Progenitor cell of endocrine pancreas (in vitro differentiated cells): ENCODE results near the gene ZSWIM3. TPM values are rescaled to one million over a fixed set of nuclear protein-coding genes. Genes with fewer than 3 reads are reported as not detected.
A peak's percentile ranks its signal among the peaks of the same experiment; 100 is the strongest.

Experiments
- DNase-seq: peaks from one replicate; pipeline ENCODE4 v3.0.0; 2021; ENCODE audit warnings: low spot score; ENCODE audit not compliant: unreplicated experiment
- H3K27ac Mint-ChIP-seq: 2 replicates; pipeline ENCODE4 v1.8.0; 2021; ENCODE audit warnings: mild to moderate bottlenecking, moderate library complexity, mixed read lengths
- H3K27me3 Mint-ChIP-seq: 2 replicates; pipeline ENCODE4 v1.8.0; 2021; ENCODE audit warnings: mixed read lengths
- H3K36me3 Mint-ChIP-seq: 2 replicates; pipeline ENCODE4 v1.8.0; 2022; ENCODE audit warnings: mixed read lengths; ENCODE audit not compliant: insufficient read depth
- H3K4me1 Mint-ChIP-seq: 2 replicates; pipeline ENCODE4 v1.8.0; 2021; ENCODE audit warnings: low read depth, mixed read lengths
- H3K4me3 Mint-ChIP-seq: 2 replicates; pipeline ENCODE4 v1.8.0; 2021; ENCODE audit warnings: low read depth, mild to moderate bottlenecking, moderate library complexity, mixed read lengths
- H3K9me3 Mint-ChIP-seq: 2 replicates; pipeline ENCODE4 v1.8.0; 2021; ENCODE audit warnings: low read depth, mixed read lengths
- CTCF ChIP-seq: fragments of 200-600 bp; sonication (generic); IDR thresholded peaks from one replicate; pipeline ENCODE4 v1.5.0; 2021; ENCODE audit warnings: antibody characterized with exemption, mild to moderate bottlenecking; ENCODE audit not compliant: unreplicated experiment
- total RNA-seq: library from RNA; stranded (reverse); gene quantifications from 2 replicates; pipeline ENCODE4 v1.2.1, GENCODE V29; 2021

The ZSWIM3 gene
- total RNA-seq, 1 donor from 2014 or later, result 7.9 TPM

GRCh38 chr20:45890985-45891983, 33.9 kb downstream of the ZSWIM3 start, which contains the start of the genes CTSA and NEURL2:
TSS of gene CTSA (plus strand) at chr20:45891335. CDS start at chr20:45891569, 234 bp downstream.
TSS of gene NEURL2 (minus strand) at chr20:45891208. CDS start at chr20:45890991, 217 bp downstream.
- Mint-ChIP-seq H3K4me3 (peak within 1 kb of the TSS; percentile 86), H3K4me1 (peaks cover 8% of the 10 kb centered on the region), H3K36me3 (peaks cover 5% of the 10 kb centered on the region), H3K27ac (peak within 1 kb of the TSS; percentile 97), H3K9me3 (no peaks in the 10 kb centered on the region), H3K27me3 (no peaks in the 10 kb centered on the region)
- DNase-seq, result peak; percentile 86
- no peak for TF ChIP-seq CTCF

- no peaks in the 10 kb centered on the region for H3K27me3 Mint-ChIP-seq
- H3K9me3 Mint-ChIP-seq, result no peaks in the 10 kb centered on the region
- no peak for DNase-seq
- peak overlapping the region; percentile 69 for H3K27ac Mint-ChIP-seq
- H3K4me1 Mint-ChIP-seq, result peaks cover 7% of the 10 kb centered on the region
- peaks cover 7% of the 10 kb centered on the region for H3K36me3 Mint-ChIP-seq
- H3K4me3 Mint-ChIP-seq, result peak overlapping the region; percentile 86
- TF ChIP-seq CTCF, result no peak
These were observed 34.8 kb downstream of the ZSWIM3 start for GRCh38 chr20:45892049-45892825.

- Mint-ChIP-seq H3K27ac (peak overlapping the region; percentile 46), H3K4me3 (peak overlapping the region; percentile 86), H3K9me3 (no peaks in the 10 kb centered on the region), H3K27me3 (no peaks in the 10 kb centered on the region), H3K36me3 (peaks cover 7% of the 10 kb centered on the region), H3K4me1 (peaks cover 7% of the 10 kb centered on the region)
- no peak for DNase-seq
- TF ChIP-seq CTCF, result no peak
These were observed 35.5 kb downstream of the ZSWIM3 start for GRCh38 chr20:45892828-45893500.

GRCh38 chr20:45893831-45894230, 36.4 kb downstream of the ZSWIM3 start:
- Mint-ChIP-seq H3K9me3 (no peaks in the 10 kb centered on the region), H3K27me3 (no peaks in the 10 kb centered on the region), H3K27ac (no peak overlapping the region), H3K36me3 (peaks cover 7% of the 10 kb centered on the region), H3K4me1 (peaks cover 7% of the 10 kb centered on the region), H3K4me3 (no peak overlapping the region)
- DNase-seq, result no peak
- no peak for TF ChIP-seq CTCF

GRCh38 chr20:45894797-45895196, 37.4 kb downstream of the ZSWIM3 start:
- DNase-seq, result no peak
- peaks cover 7% of the 10 kb centered on the region for H3K4me1 Mint-ChIP-seq
- no peak overlapping the region for H3K4me3 Mint-ChIP-seq
- H3K36me3 Mint-ChIP-seq, result peaks cover 7% of the 10 kb centered on the region
- H3K27ac Mint-ChIP-seq, result no peak overlapping the region
- H3K9me3 Mint-ChIP-seq, result no peaks in the 10 kb centered on the region
- H3K27me3 Mint-ChIP-seq, result no peaks in the 10 kb centered on the region
- no peak for TF ChIP-seq CTCF
